H1 (cell line): ENCODE measurements around the gene COL11A2. TPM values are rescaled to one million over a fixed set of nuclear protein-coding genes. Genes with fewer than 3 reads are reported as not detected.

Source experiments
- BCL11A ChIP-seq, 2 experiments: IDR thresholded peaks; one replicate each; pipeline ENCODE4 v1.6.1; 2011; ENCODE audit warnings: low read depth in 2 of 2, low read length in 2 of 2, mild to moderate bottlenecking in 2 of 2
- CBX8 ChIP-seq: fragments of 300-800, 300-1000 bp; sonication (generic); IDR thresholded peaks from 2 replicates; pipeline ENCODE4 v1.7.1; 2016; ENCODE audit warnings: low read depth, low read length, borderline replicate concordance
- CHD7 ChIP-seq: fragments of 300-600 bp; sonication (generic); IDR thresholded peaks from 2 replicates; pipeline ENCODE4 v1.7.1; 2012; ENCODE audit warnings: low read length, moderate library complexity, mild to moderate bottlenecking, inconsistent platforms; ENCODE audit not compliant: insufficient replicate concordance
- KDM4A ChIP-seq: IDR thresholded peaks from one replicate; pipeline ENCODE4 v1.7.1; 2012; ENCODE audit warnings: low read depth, mild to moderate bottlenecking, moderate library complexity, low read length, inconsistent platforms; ENCODE audit not compliant: severe bottlenecking
- MAFK ChIP-seq: IDR thresholded peaks from 2 replicates; pipeline ENCODE4 v1.6.1; 2012; ENCODE audit warnings: low read depth, mild to moderate bottlenecking, improper control_type of control experiment, low read length
- NRF1 ChIP-seq: IDR thresholded peaks from 2 replicates; pipeline ENCODE4 v1.6.1; 2011; ENCODE audit warnings: mild to moderate bottlenecking, low read depth, low read length, improper control_type of control experiment
- RAD21 ChIP-seq, 2 experiments: IDR thresholded peaks in 1 of 2; conservative IDR thresholded peaks in 1 of 2; 2 replicates each; pipeline ENCODE4 v1.6.1; 2011; ENCODE audit warnings: low read depth in 2 of 2, low read length in 2 of 2, improper control_type of control experiment in 1 of 2, inconsistent platforms in 1 of 2, mild to moderate bottlenecking in 1 of 2, moderate library complexity in 1 of 2
- SP1 ChIP-seq: IDR thresholded peaks from 2 replicates; pipeline ENCODE4 v1.6.1; 2011; ENCODE audit warnings: low read depth, low read length
- SRF ChIP-seq: IDR thresholded peaks from 2 replicates; pipeline ENCODE4 v1.6.1; 2011; ENCODE audit warnings: mild to moderate bottlenecking, low read depth, low read length, moderate library complexity
- YY1 ChIP-seq: IDR thresholded peaks from 2 replicates; pipeline ENCODE4 v1.6.1; 2011; ENCODE audit warnings: low read depth, mild to moderate bottlenecking, low read length
- polyA plus RNA-seq, 7 experiments: library from polyadenylated mRNA; depleted of rRNA in 3 of 7; stranded (reverse) in 5 of 7; unstranded in 2 of 7; fragments of >200 nt in 5 of 7; fragments of 200-250 nt in 2 of 7; gene quantifications; 1 replicate in 5 of 7; 2 replicates in 1 of 7; 4 replicates in 1 of 7; pipeline versions ENCODE4 v1.2.1 to v1.2.3, GENCODE V29; 2011 to 2013; ENCODE audit warnings: missing spikeins in 2 of 7, mixed read lengths in 2 of 7
- total RNA-seq: library from RNA; stranded (reverse); fragmentation: NEBNext Ultra II Directional; extraction: Animal tissue kit (Norgen Biotek cat#: 25700); gene quantifications from 2 replicates; pipeline ENCODE4 v1.2.1, GENCODE V29; 2021

Gene COL11A2
- total and polyA plus RNA-seq, 2 of the 8 experiments (the other 6 are each of a cell fraction or from before 2014, with no cell fraction given): 2.8 to 3.8 TPM

- TF ChIP-seq CHD7 (no peak), BCL11A (IDR thresholded peaks at IDR 0.05; ENCODE audit: low read depth in 2 of 2, low read length in 2 of 2) (no peak), CBX8 (no peak), SP1 (no peak), KDM4A (no peak), MAFK (no peak), YY1 (no peak), SRF (no peak), RAD21 (IDR thresholded peaks at IDR 0.05 in 1 of 2, conservative IDR thresholded peaks at IDR 0.05 in 1 of 2; ENCODE audit: low read depth in 2 of 2, low read length in 2 of 2) (peak in 1 of 2 experiments; percentile 2; a peak in 2 of 4 replicates), NRF1 (no peak)
These were observed 13.1 kb upstream of the COL11A2 start (continued) for GRCh38 chr6:33205191-33206026.
